ENCODE measurements around the gene KBTBD8. TPM values are rescaled to one million over a fixed set of nuclear protein-coding genes. Genes with fewer than 3 reads are reported as not detected.

The KBTBD8 gene
- total and polyA plus RNA-seq, 9 of the 15 experiments (the other 6 are each of a cell fraction or from before 2014, with no cell fraction given) = 2.7 to 9.1 (median 5.6) TPM

- TF ChIP-seq CHD7 (IDR thresholded peaks at IDR 0.05; ENCODE audit: low read depth, low read length) = no peak
- peak; percentile 49; the same call in 1 of the 2 replicates for TF ChIP-seq SMC3 (conservative IDR thresholded peaks at IDR 0.05; ENCODE audit: insufficient read depth, low read depth, low read length)
- no peak for TF ChIP-seq PTBP1 (IDR thresholded peaks at IDR 0.05; ENCODE audit: low read depth, low read length)
- no peak for TF ChIP-seq VEZF1 (CRISPR knock-in tag; IDR thresholded peaks at IDR 0.05)
- TF ChIP-seq TEAD1 (CRISPR knock-in tag; IDR thresholded peaks at IDR 0.05) = no peak
- TF ChIP-seq BHLHE40 (IDR thresholded peaks at IDR 0.05; ENCODE audit: low read length) = peak; percentile 86
- TF ChIP-seq ZC3H11A (IDR thresholded peaks at IDR 0.05; ENCODE audit: low read depth, low read length) = no peak
These were observed 39.5 kb downstream of the KBTBD8 start (continued) for GRCh38 chr3:67037615-67038014.
